Endothelial cell of umbilical vein (primary cell): ENCODE data around the gene CTLA4. TPM values are rescaled to one million over a fixed set of nuclear protein-coding genes. Genes with fewer than 3 reads are reported as not detected.

Experiments used
- BruUV-seq: library from RNA; stranded (reverse); fragments of 400-500 nt; replicated peaks from 2 replicates; lab custom pipeline; 2021; lab: Mats Ljungman, UMichigan
- CTCF ChIA-PET: fragments of 300-600, 350-600 bp; sonication (Branson Sonifier 250); formaldehyde crosslinking; loops from one replicate; lab custom pipeline; 2021; ENCODE audit warnings: antibody characterized with exemption, inconsistent platforms; lab: Charles Lee
- POLR2A ChIA-PET: fragments of 300-600, 350-600 bp; sonication (Branson Sonifier 250); formaldehyde crosslinking; loops from one replicate; lab custom pipeline; 2021; ENCODE audit warnings: antibody characterized with exemption, inconsistent platforms; lab: Charles Lee
- DNase-seq: peaks from one replicate; pipeline ENCODE4 v3.0.0-alpha.2; 2011; ENCODE audit warnings: low read depth, low spot score
- FAIRE-seq: peaks from 2 replicates; lab custom pipeline; 2011; peaks lifted over from hg19 to GRCh38; lab: Jason Lieb, UNC
- H2AFZ ChIP-seq: 2 replicates; pipeline ENCODE4 v1.6.0; 2012; ENCODE audit warnings: low read depth, low read length, control low read depth, inconsistent platforms
- H3K27ac ChIP-seq: 2 replicates; pipeline ENCODE4 v1.5.1; 2011; ENCODE audit warnings: low read depth, mild to moderate bottlenecking, control low read depth, low read length, moderate library complexity; ENCODE audit not compliant: insufficient read depth
- H3K27me3 ChIP-seq, 2 experiments: 2 replicates each; pipeline versions ENCODE4 v1.6.0 to v1.6.1; 2011; ENCODE audit warnings: low read length in 2 of 2, mixed read lengths in 1 of 2; ENCODE audit not compliant: control insufficient read depth in 2 of 2, insufficient read depth in 2 of 2
- H3K36me3 ChIP-seq, 2 experiments: 2 replicates in 1 of 2; 3 replicates in 1 of 2; pipeline ENCODE4 v1.5.1; 2011; ENCODE audit warnings: low read length in 2 of 2, mild to moderate bottlenecking in 1 of 2, moderate library complexity in 1 of 2; ENCODE audit not compliant: control insufficient read depth in 2 of 2, insufficient read depth in 2 of 2; ENCODE audit errors: extremely low read depth in 1 of 2
- H3K4me1 ChIP-seq: 3 replicates; pipeline ENCODE4 v1.5.1; 2011; ENCODE audit warnings: mild to moderate bottlenecking, low read length; ENCODE audit not compliant: control insufficient read depth, insufficient read depth; ENCODE audit errors: extremely low read depth
- H3K4me2 ChIP-seq: 2 replicates; pipeline ENCODE4 v1.6.1; 2011; ENCODE audit warnings: low read length, control low read depth, mixed read lengths; ENCODE audit not compliant: insufficient read depth
- H3K4me3 ChIP-seq, 3 experiments: fragments of 200-600 bp in 1 of 3; sonication (generic), shearing (Covaris generic) in 1 of 3; replicated peaks in 1 of 3; 2 replicates each; pipeline ENCODE4 v1.5.1; 2011 to 2016; ENCODE audit warnings: control low read depth in 3 of 3, low read length in 3 of 3, mild to moderate bottlenecking in 2 of 3, inconsistent platforms in 1 of 3, low read depth in 1 of 3, moderate library complexity in 1 of 3; ENCODE audit not compliant: insufficient read depth in 1 of 3
- H3K79me2 ChIP-seq: 2 replicates; pipeline ENCODE4 v1.6.0; 2012; ENCODE audit warnings: low read length, inconsistent platforms; ENCODE audit not compliant: control insufficient read depth, insufficient read depth
- H3K9ac ChIP-seq: replicated peaks from 2 replicates; pipeline ENCODE3; 2011; ENCODE audit warnings: low read length, control low read depth; ENCODE audit not compliant: insufficient read depth; ENCODE audit errors: extremely low read depth
- H3K9me1 ChIP-seq: replicated peaks from 3 replicates; pipeline ENCODE4 v1.6.0; 2011; ENCODE audit warnings: mild to moderate bottlenecking, low read length; ENCODE audit not compliant: control insufficient read depth, insufficient read depth; ENCODE audit errors: extremely low read depth
- H3K9me3 ChIP-seq: replicated peaks from 2 replicates; pipeline ENCODE4 v1.5.1; 2012; ENCODE audit warnings: low read length, inconsistent platforms; ENCODE audit not compliant: control insufficient read depth, insufficient read depth
- H4K20me1 ChIP-seq: replicated peaks from 2 replicates; pipeline ENCODE3; 2011; ENCODE audit warnings: mild to moderate bottlenecking, low read length; ENCODE audit not compliant: control insufficient read depth, insufficient read depth; ENCODE audit errors: extremely low read depth
- CTCF ChIP-seq, 2 donors: IDR thresholded peaks; 1 replicate in 1 of 2; 2 replicates in 1 of 2; pipeline ENCODE4 v1.5.1; 2011; ENCODE audit warnings: low read length in 2 of 2, mild to moderate bottlenecking in 2 of 2, moderate library complexity in 2 of 2, control low read depth in 1 of 2, inconsistent platforms in 1 of 2, low read depth in 1 of 2; ENCODE audit not compliant: insufficient read depth in 1 of 2; ENCODE audit errors: extremely low read depth in 1 of 2
- EZH2 ChIP-seq: IDR thresholded peaks from 2 replicates; pipeline ENCODE4 v1.6.1; 2012; ENCODE audit warnings: borderline replicate concordance, low read depth, mild to moderate bottlenecking, moderate library complexity, low read length, inconsistent platforms; ENCODE audit not compliant: severe bottlenecking
- FOS ChIP-seq: IDR thresholded peaks from 2 replicates; pipeline ENCODE4 v1.6.1; 2011; ENCODE audit warnings: mild to moderate bottlenecking, low read length, moderate library complexity, borderline replicate concordance; ENCODE audit not compliant: insufficient read depth
- GATA2 ChIP-seq: IDR thresholded peaks from 2 replicates; pipeline ENCODE4 v1.7.0; 2011; ENCODE audit warnings: low read depth, mild to moderate bottlenecking, moderate library complexity, mixed read lengths, low read length; ENCODE audit not compliant: insufficient read length, insufficient read depth
- JUN ChIP-seq: IDR thresholded peaks from 2 replicates; pipeline ENCODE4 v1.6.1; 2011; ENCODE audit warnings: borderline replicate concordance, low read depth; ENCODE audit not compliant: insufficient read length, insufficient read depth
- MYC ChIP-seq: IDR thresholded peaks from one replicate; pipeline ENCODE4 v1.6.1; 2011; ENCODE audit warnings: mild to moderate bottlenecking, low read depth, low read length
- POLR2AphosphoS5 ChIP-seq: IDR thresholded peaks from 2 replicates; pipeline ENCODE4 v1.6.1; 2012; ENCODE audit warnings: low read depth, mild to moderate bottlenecking, control low read depth, low read length, moderate library complexity; ENCODE audit not compliant: insufficient read depth
- dilution Hi-C: fragments of 300-500 bp; cut with MboI; formaldehyde crosslinking; loops from one replicate; pipeline ENCODE4 v1.15.0; 2019; ENCODE audit warnings: low sequenced_read_pairs; ENCODE audit not compliant: extremely low pct_ligation_motif_present
- intact Hi-C: fragments of 100-400 bp; cut with micrococcal nuclease; formaldehyde crosslinking; loops from one replicate; pipeline ENCODE4 v1.10.0; 2022
- polyA plus RNA-seq, 4 experiments: library from polyadenylated mRNA; depleted of rRNA in 3 of 4; stranded (reverse) in 3 of 4; unstranded in 1 of 4; fragments of >200 nt; gene quantifications; 2 replicates each; pipeline versions ENCODE4 v1.2.1 to v1.2.3, GENCODE V29; 2011 to 2012; ENCODE audit warnings: missing spikeins in 1 of 4
- total RNA-seq: library from RNA; stranded (reverse); gene quantifications from 2 replicates; pipeline ENCODE4 v1.2.3, GENCODE V29; 2021
- TF ChIP-seq, protein P1 (sequence below): IDR thresholded peaks from 2 replicates; pipeline ENCODE4 v1.6.1; 2011; ENCODE audit not compliant: insufficient read depth, insufficient read length

The CTLA4 gene
- total and polyA plus RNA-seq, 2 donors (not counting 3 experiments of a cell fraction or from before 2014, with no cell fraction given) = not detected

- no TSS peak for BruUV-seq
- ChIA-PET POLR2A (no interaction called here), CTCF (interaction anchor here (2.1 kb wide), 1 partner anchor 36 kb away, joined by 7 read pairs; no protein-coding TSS in a partner anchor)
- dilution Hi-C loops (no loop called here), intact Hi-C loops (no loop called here)
- H3K4me3 ChIP-seq = no peak overlapping the region
- TF ChIP-seq POLR2AphosphoS5 (no peak), EZH2 (no peak), JUN (no peak), CTCF (IDR thresholded peaks at IDR 0.05; ENCODE audit: extremely low read depth in 1 of 2, insufficient read depth in 1 of 2, low read depth in 1 of 2, low read length in 2 of 2) (no peak), FOS (no peak), MYC (no peak), GATA2 (no peak)
- TF ChIP-seq, protein P1, sequence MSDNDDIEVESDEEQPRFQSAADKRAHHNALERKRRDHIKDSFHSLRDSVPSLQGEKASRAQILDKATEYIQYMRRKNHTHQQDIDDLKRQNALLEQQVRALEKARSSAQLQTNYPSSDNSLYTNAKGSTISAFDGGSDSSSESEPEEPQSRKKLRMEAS = no peak
- H3K9ac ChIP-seq = no peak overlapping the region
- no peaks in the 10 kb centered on the region for H3K36me3 ChIP-seq
- no peak overlapping the region for H2AFZ ChIP-seq
- H3K27ac ChIP-seq = no peak overlapping the region
- no peaks in the 10 kb centered on the region for H3K9me1 ChIP-seq
- no peaks in the 10 kb centered on the region for H3K79me2 ChIP-seq
- DNase-seq (no peak), FAIRE-seq (no peak)
- H3K4me2 ChIP-seq = no peak overlapping the region
- H3K9me3 ChIP-seq = no peaks in the 10 kb centered on the region
- no peaks in the 10 kb centered on the region for H3K4me1 ChIP-seq
- H4K20me1 ChIP-seq = no peaks in the 10 kb centered on the region
- H3K27me3 ChIP-seq = peaks cover 10 to 11% of the 10 kb centered on the region in 2 experiments
These were observed 5.9 kb downstream of the CTLA4 start for GRCh38 chr2:203873461-203873860.
